H1 (cell line): ENCODE data around the gene DISC1. TPM values are rescaled to one million over a fixed set of nuclear protein-coding genes. Genes with fewer than 3 reads are reported as not detected.

Experiments used
- CTCF ChIA-PET: fragments of 300-600 bp; sonication (Branson Sonifier 250); formaldehyde crosslinking; loops from one replicate; lab custom pipeline; 2021; ENCODE audit not compliant: partially characterized antibody; lab: Charles Lee
- POLR2A ChIA-PET: fragments of 300-600 bp; sonication (Branson Sonifier 250); formaldehyde crosslinking; loops from one replicate; lab custom pipeline; 2021; ENCODE audit warnings: inconsistent platforms; ENCODE audit not compliant: partially characterized antibody; lab: Charles Lee
- DNase-seq, 2 experiments: peaks; one replicate each; pipeline versions ENCODE4 v3.0.0 to v3.0.0-alpha.2; 2010 to 2022; ENCODE audit warnings: low spot score in 2 of 2, low read depth in 1 of 2, mixed read lengths in 1 of 2
- FAIRE-seq: peaks from 2 replicates; lab custom pipeline; 2011; peaks lifted over from hg19 to GRCh38; lab: Jason Lieb, UNC
- H2AFZ ChIP-seq: 2 replicates; pipeline ENCODE4 v1.8.1; 2012; ENCODE audit warnings: low read length, inconsistent platforms
- H2AK5ac ChIP-seq: 2 replicates; pipeline ENCODE4 v1.6.1; 2013; ENCODE audit warnings: low read depth, low read length
- H2BK120ac ChIP-seq: replicated peaks from 2 replicates; pipeline ENCODE3; 2013; ENCODE audit warnings: low read depth, low read length, inconsistent platforms
- H2BK12ac ChIP-seq: 2 replicates; pipeline ENCODE4 v1.6.1; 2013; ENCODE audit warnings: low read depth, low read length
- H2BK15ac ChIP-seq: 2 replicates; pipeline ENCODE4 v1.6.1; 2013; ENCODE audit warnings: low read length
- H2BK20ac ChIP-seq: 2 replicates; pipeline ENCODE4 v1.6.1; 2013; ENCODE audit warnings: low read length
- H2BK5ac ChIP-seq: 2 replicates; pipeline ENCODE4 v1.6.1; 2013; ENCODE audit warnings: low read depth, low read length
- H3K14ac ChIP-seq: 2 replicates; pipeline ENCODE4 v1.6.1; 2013; ENCODE audit warnings: inconsistent platforms; ENCODE audit not compliant: insufficient read length
- H3K18ac ChIP-seq: 2 replicates; pipeline ENCODE4 v1.6.1; 2013; ENCODE audit warnings: low read length; ENCODE audit errors: extremely low read depth
- H3K23ac ChIP-seq: 2 replicates; pipeline ENCODE4 v1.6.1; 2013; ENCODE audit warnings: inconsistent platforms; ENCODE audit not compliant: insufficient read length
- H3K23me2 ChIP-seq: 2 replicates; pipeline ENCODE4 v1.6.1; 2013; ENCODE audit warnings: low read depth, low read length
- H3K27ac ChIP-seq: 2 replicates; pipeline ENCODE4 v1.6.1; 2011; ENCODE audit warnings: low read depth, low read length, inconsistent platforms
- H3K27me3 ChIP-seq, 4 experiments: replicated peaks in 1 of 4; 1 replicate in 1 of 4; 2 replicates in 3 of 4; pipeline versions ENCODE4 v1.6.1 to v1.8.1; 2011 to 2013; ENCODE audit warnings: low read length in 3 of 4, mild to moderate bottlenecking in 3 of 4, inconsistent platforms in 2 of 4, mixed read lengths in 2 of 4, moderate library complexity in 1 of 4; ENCODE audit not compliant: control insufficient read depth in 3 of 4, insufficient read depth in 3 of 4; ENCODE audit errors: extremely low read depth in 1 of 4
- H3K36me3 ChIP-seq, 4 experiments: 2 replicates each; pipeline versions ENCODE4 v1.6.1 to v1.8.1; 2011 to 2013; ENCODE audit warnings: mild to moderate bottlenecking in 4 of 4, low read length in 3 of 4, moderate library complexity in 2 of 4, control low read depth in 1 of 4, inconsistent platforms in 1 of 4; ENCODE audit not compliant: insufficient read depth in 4 of 4, control insufficient read depth in 2 of 4
- H3K4ac ChIP-seq: replicated peaks from 2 replicates; pipeline ENCODE3; 2013; ENCODE audit warnings: low read length, low read depth, mixed read lengths, inconsistent platforms; ENCODE audit not compliant: insufficient read length
- H3K4me1 ChIP-seq, 4 experiments: replicated peaks in 1 of 4; 1 replicate in 1 of 4; 2 replicates in 3 of 4; pipeline versions ENCODE4 v1.6.1 to v1.8.1; 2011 to 2013; ENCODE audit warnings: low read length in 3 of 4, inconsistent platforms in 2 of 4, mixed read lengths in 1 of 4; ENCODE audit not compliant: insufficient read depth in 4 of 4, control insufficient read depth in 3 of 4
- H3K4me2 ChIP-seq, 2 experiments: 2 replicates each; pipeline versions ENCODE4 v1.6.1 to v1.8.1; 2011 to 2013; ENCODE audit warnings: low read depth in 2 of 2, low read length in 2 of 2, control low read depth in 1 of 2, inconsistent platforms in 1 of 2, mild to moderate bottlenecking in 1 of 2; ENCODE audit not compliant: insufficient read depth in 1 of 2
- H3K4me3 ChIP-seq, 4 experiments: fragments of 200-600, 300-600 bp in 1 of 4; sonication (generic), shearing (Covaris generic), sonication (Bioruptor Twin) in 1 of 4; 2 replicates each; pipeline versions ENCODE4 v1.5.1 to v1.8.1; 2011 to 2016; ENCODE audit warnings: low read length in 4 of 4, low read depth in 3 of 4, control low read depth in 2 of 4, inconsistent platforms in 2 of 4, mild to moderate bottlenecking in 2 of 4, mixed read lengths in 1 of 4, moderate library complexity in 1 of 4; ENCODE audit not compliant: insufficient read depth in 2 of 4; ENCODE audit errors: extremely low read depth in 1 of 4
- H3K56ac ChIP-seq: replicated peaks from 2 replicates; pipeline ENCODE3; 2013; ENCODE audit warnings: low read depth, mild to moderate bottlenecking, mixed read lengths, low read length, inconsistent platforms; ENCODE audit not compliant: insufficient read length
- H3K79me1 ChIP-seq: 2 replicates; pipeline ENCODE4 v1.6.1; 2013; ENCODE audit warnings: low read depth, low read length, control low read depth
- H3K79me2 ChIP-seq, 2 experiments: 2 replicates each; pipeline versions ENCODE4 v1.6.1 to v1.8.1; 2012 to 2013; ENCODE audit warnings: low read length in 2 of 2, mild to moderate bottlenecking in 2 of 2, inconsistent platforms in 1 of 2; ENCODE audit not compliant: insufficient read depth in 2 of 2, control insufficient read depth in 1 of 2
- H3K9ac ChIP-seq, 4 experiments: replicated peaks in 1 of 4; 1 replicate in 1 of 4; 2 replicates in 3 of 4; pipeline versions ENCODE4 v1.6.1 to v1.8.1; 2011 to 2013; ENCODE audit warnings: low read depth in 3 of 4, low read length in 3 of 4, control low read depth in 2 of 4, mild to moderate bottlenecking in 2 of 4, moderate library complexity in 2 of 4, inconsistent platforms in 1 of 4; ENCODE audit errors: extremely low read depth in 1 of 4
- H3K9me3 ChIP-seq, 2 experiments: 2 replicates each; pipeline versions ENCODE4 v1.6.1 to v1.8.1; 2012 to 2013; ENCODE audit warnings: mild to moderate bottlenecking in 2 of 2, moderate library complexity in 2 of 2, control low read depth in 1 of 2, inconsistent platforms in 1 of 2, low read depth in 1 of 2, low read length in 1 of 2, mixed read lengths in 1 of 2; ENCODE audit not compliant: insufficient read depth in 2 of 2
- H4K20me1 ChIP-seq, 2 experiments: replicated peaks in 1 of 2; 2 replicates each; pipeline versions ENCODE3 to v1.8.1; 2011 to 2013; ENCODE audit warnings: inconsistent platforms in 2 of 2, low read length in 2 of 2, mild to moderate bottlenecking in 1 of 2; ENCODE audit not compliant: insufficient read depth in 2 of 2, control insufficient read depth in 1 of 2
- H4K5ac ChIP-seq: 2 replicates; pipeline ENCODE4 v1.6.1; 2013; ENCODE audit warnings: low read length, low read depth, mixed read lengths, inconsistent platforms; ENCODE audit not compliant: insufficient read length
- H4K8ac ChIP-seq: 2 replicates; pipeline ENCODE4 v1.8.0; 2013; ENCODE audit warnings: mild to moderate bottlenecking, moderate library complexity, low read length, inconsistent platforms; ENCODE audit not compliant: insufficient read depth; ENCODE audit errors: extremely low read depth
- H4K91ac ChIP-seq: replicated peaks from 2 replicates; pipeline ENCODE3; 2013; ENCODE audit warnings: low read length, mixed read lengths, inconsistent platforms; ENCODE audit not compliant: insufficient read length
- EP300 ChIP-seq, 2 experiments: IDR thresholded peaks; 1 replicate in 1 of 2; 2 replicates in 1 of 2; pipeline ENCODE4 v1.6.1; 2011 to 2012; ENCODE audit warnings: low read depth in 2 of 2, low read length in 2 of 2, mild to moderate bottlenecking in 2 of 2, borderline replicate concordance in 1 of 2, inconsistent platforms in 1 of 2, moderate library complexity in 1 of 2
- MAX ChIP-seq: IDR thresholded peaks from 2 replicates; pipeline ENCODE4 v1.6.1; 2012; ENCODE audit warnings: inconsistent platforms
- SUZ12 ChIP-seq: fragments of 200-600 bp; sonication (generic); IDR thresholded peaks from 2 replicates; pipeline ENCODE4 v1.6.1; 2012; ENCODE audit warnings: mild to moderate bottlenecking, inconsistent platforms, low read length, moderate library complexity, mixed read lengths
- TAF7 ChIP-seq: optimal IDR thresholded peaks from 2 replicates; pipeline ENCODE3; 2011; ENCODE audit warnings: low read depth, mild to moderate bottlenecking, inconsistent platforms, low read length, moderate library complexity, borderline replicate concordance
- WGBS, 2 experiments: shearing (Covaris generic) in 1 of 2; methylation state at CpG; one replicate each; pipeline versions ENCODE4 v1.1.6 to v1.1.7; 2013 to 2015; ENCODE audit warnings: low lambda C conversion rate in 2 of 2, mixed read lengths in 2 of 2, inconsistent platforms in 1 of 2, low coverage in 1 of 2, missing lambda C conversion rate in 1 of 2; ENCODE audit not compliant: insufficient replicate concordance in 2 of 2, insufficient coverage in 1 of 2, insufficient read length in 1 of 2; ENCODE audit errors: extremely low coverage in 1 of 2, missing lambda C conversion rate in 1 of 2; 5-methylcytosine and 5-hydroxymethylcytosine counted together
- polyA plus RNA-seq, 7 experiments: library from polyadenylated mRNA; depleted of rRNA in 3 of 7; stranded (reverse) in 5 of 7; unstranded in 2 of 7; fragments of >200 nt in 5 of 7; fragments of 200-250 nt in 2 of 7; gene quantifications; 1 replicate in 5 of 7; 2 replicates in 1 of 7; 4 replicates in 1 of 7; pipeline versions ENCODE4 v1.2.1 to v1.2.3, GENCODE V29; 2011 to 2013; ENCODE audit warnings: missing spikeins in 2 of 7, mixed read lengths in 2 of 7
- total RNA-seq: library from RNA; stranded (reverse); fragmentation: NEBNext Ultra II Directional; extraction: Animal tissue kit (Norgen Biotek cat#: 25700); gene quantifications from 2 replicates; pipeline ENCODE4 v1.2.1, GENCODE V29; 2021

The DISC1 gene
- total and polyA plus RNA-seq, 2 of the 8 experiments (the other 6 are each of a cell fraction or from before 2014, with no cell fraction given), result 1.1 to 3.5 TPM

GRCh38 chr1:231723146-231723545, 96.6 kb downstream of the DISC1 start:
- 86% methylated on average over 7 of the region's 7 CpGs; no CpG with 5 or more reads in 1 of the 2 experiments for WGBS, 2 experiments
- H4K8ac ChIP-seq, result no peak overlapping the region
- no peak for DNase-seq
- no peak overlapping the region for H3K9ac ChIP-seq
- no peaks in the 10 kb centered on the region for H3K23me2 ChIP-seq
- H3K14ac ChIP-seq, result no peak overlapping the region
- H2AK5ac ChIP-seq, result no peak overlapping the region
- H3K56ac ChIP-seq, result no peak overlapping the region
- H4K20me1 ChIP-seq, result no peaks in the 10 kb centered on the region
- H4K5ac ChIP-seq, result no peak overlapping the region
- H3K23ac ChIP-seq, result no peak overlapping the region
- H3K4me3 ChIP-seq, result no peak overlapping the region
- no peaks in the 10 kb centered on the region for H3K9me3 ChIP-seq
- H3K27ac ChIP-seq, result no peak overlapping the region
- no peak overlapping the region for H3K4me2 ChIP-seq
- H2BK20ac ChIP-seq, result no peak overlapping the region
- H3K4ac ChIP-seq, result no peak overlapping the region
- no peaks in the 10 kb centered on the region for H3K27me3 ChIP-seq
- peaks cover 0 to 4% (median 0%) of the 10 kb centered on the region in 4 experiments; a peak in 1 of 7 replicates for H3K4me1 ChIP-seq
- H2BK120ac ChIP-seq, result no peak overlapping the region
- CTCF ChIA-PET, result interaction anchor here (1.5 kb wide), 1 partner anchor 34 kb away, joined by 4 read pairs; no protein-coding TSS in a partner anchor
- H2BK12ac ChIP-seq, result no peak overlapping the region
- no peaks in the 10 kb centered on the region for H3K36me3 ChIP-seq
- H2BK15ac ChIP-seq, result no peak overlapping the region
- H3K79me1 ChIP-seq, result no peaks in the 10 kb centered on the region
- POLR2A ChIA-PET, result no interaction called here
- H2AFZ ChIP-seq, result no peak overlapping the region
- TF ChIP-seq MAX (no peak), TAF7 (no peak), EP300 (IDR thresholded peaks at IDR 0.05; ENCODE audit: borderline replicate concordance in 1 of 2, low read depth in 2 of 2, low read length in 2 of 2) (no peak), SUZ12 (no peak)
- TF ChIP-seq, all 59 proteins: peak for 0
- Histone ChIP-seq H3K18ac (no peak overlapping the region), H4K91ac (no peak overlapping the region), H2BK5ac (no peak overlapping the region), H3K79me2 (no peaks in the 10 kb centered on the region)
- FAIRE-seq, result no peak
